Vagina (tissue), 2 donors: Measurements from ENCODE around the gene ADAM33.

Experiments used
- POLR2A ChIP-seq, 2 donors: fragments of 450-650 bp; IDR thresholded peaks; one replicate each; pipeline ENCODE4 v1.6.1; 2017; ENCODE audit warnings: antibody characterized with exemption in 2 of 2, mild to moderate bottlenecking in 2 of 2, moderate library complexity in 2 of 2
- POLR2AphosphoS5 ChIP-seq, 2 donors: sonication (generic); formaldehyde crosslinking; IDR thresholded peaks; one replicate each; pipeline ENCODE4 v1.9.0; 2017; ENCODE audit warnings: antibody characterized with exemption in 2 of 2, mild to moderate bottlenecking in 2 of 2, low read depth in 1 of 2; ENCODE audit not compliant: insufficient read depth in 1 of 2
- TF ChIP-seq, protein P1 (sequence below), 3 experiments: fragments of 450-650 bp in 2 of 3; fragments of 200-600 bp in 1 of 3; sonication (generic) in 1 of 3; IDR thresholded peaks; one replicate each; pipeline ENCODE4 v1.5.1; 2017 to 2019; ENCODE audit warnings: antibody characterized with exemption in 3 of 3, mild to moderate bottlenecking in 2 of 3, moderate library complexity in 2 of 3

DNA sequence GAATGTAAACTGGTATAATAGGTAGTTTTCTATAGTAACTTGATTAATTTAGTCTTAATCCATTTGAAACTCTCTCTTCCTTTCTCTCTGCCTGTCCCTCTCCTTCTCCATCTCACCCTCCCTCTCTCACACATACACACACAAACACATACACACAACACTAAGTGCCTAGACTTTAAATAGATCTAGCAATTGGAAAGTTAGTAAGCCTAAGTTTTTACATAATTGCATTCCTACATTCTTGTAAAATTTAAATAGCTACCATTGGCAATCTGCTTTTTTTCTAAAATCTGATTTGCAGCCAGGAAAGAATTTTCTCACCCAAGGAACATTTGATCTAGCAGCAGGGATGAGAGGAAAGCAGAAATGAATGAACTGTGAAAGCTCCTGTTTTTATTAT is 34.3 kb downstream of the ADAM33 start:
- TF ChIP-seq POLR2AphosphoS5 (IDR thresholded peaks at IDR 0.05; ENCODE audit: insufficient read depth in 1 of 2, low read depth in 1 of 2) (no peak), POLR2A (IDR thresholded peaks at IDR 0.05) (no peak)
- TF ChIP-seq, protein P1, sequence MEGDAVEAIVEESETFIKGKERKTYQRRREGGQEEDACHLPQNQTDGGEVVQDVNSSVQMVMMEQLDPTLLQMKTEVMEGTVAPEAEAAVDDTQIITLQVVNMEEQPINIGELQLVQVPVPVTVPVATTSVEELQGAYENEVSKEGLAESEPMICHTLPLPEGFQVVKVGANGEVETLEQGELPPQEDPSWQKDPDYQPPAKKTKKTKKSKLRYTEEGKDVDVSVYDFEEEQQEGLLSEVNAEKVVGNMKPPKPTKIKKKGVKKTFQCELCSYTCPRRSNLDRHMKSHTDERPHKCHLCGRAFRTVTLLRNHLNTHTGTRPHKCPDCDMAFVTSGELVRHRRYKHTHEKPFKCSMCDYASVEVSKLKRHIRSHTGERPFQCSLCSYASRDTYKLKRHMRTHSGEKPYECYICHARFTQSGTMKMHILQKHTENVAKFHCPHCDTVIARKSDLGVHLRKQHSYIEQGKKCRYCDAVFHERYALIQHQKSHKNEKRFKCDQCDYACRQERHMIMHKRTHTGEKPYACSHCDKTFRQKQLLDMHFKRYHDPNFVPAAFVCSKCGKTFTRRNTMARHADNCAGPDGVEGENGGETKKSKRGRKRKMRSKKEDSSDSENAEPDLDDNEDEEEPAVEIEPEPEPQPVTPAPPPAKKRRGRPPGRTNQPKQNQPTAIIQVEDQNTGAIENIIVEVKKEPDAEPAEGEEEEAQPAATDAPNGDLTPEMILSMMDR (IDR thresholded peaks at IDR 0.05) = no peak
